A549 (cell line): ENCODE data around the gene BRI3.
A peak's percentile ranks its signal among the peaks of the same experiment; 100 is the strongest.

Source experiments
- BHLHE40 ChIP-seq: IDR thresholded peaks from 2 replicates; pipeline ENCODE4 v1.6.1; 2012; ENCODE audit warnings: low read depth, low read length, inconsistent platforms
- CEBPB ChIP-seq, 2 experiments: fragments of >200 bp in 1 of 2; sonication (Bioruptor Twin) in 1 of 2; formaldehyde crosslinking in 1 of 2; IDR thresholded peaks; 2 replicates each; pipeline ENCODE4 v1.6.1; 2012 to 2016
- EP300 ChIP-seq, 2 experiments: fragments of >200 bp; sonication (Bioruptor Twin); formaldehyde crosslinking; IDR thresholded peaks; 2 replicates in 1 of 2; 3 replicates in 1 of 2; pipeline ENCODE4 v1.6.1; 2016 to 2017
- FOSL2 ChIP-seq, 2 experiments: fragments of 450-650 bp in 1 of 2; fragments of >200 bp in 1 of 2; sonication (Bioruptor Twin) in 1 of 2; formaldehyde crosslinking; IDR thresholded peaks; 2 replicates each; pipeline versions ENCODE4 v1.5.0 to v1.6.1; 2016 to 2020; ENCODE audit warnings: mild to moderate bottlenecking in 1 of 2, moderate library complexity in 1 of 2
- HOXB5 ChIP-seq: fragments of 250-450 bp; sonication (Bioruptor Pico); IDR thresholded peaks from 2 replicates; pipeline ENCODE4 v1.5.0; 2020; ENCODE audit warnings: mild to moderate bottlenecking, moderate library complexity
- KDM5A ChIP-seq: fragments of 200-600 bp; sonication (generic); IDR thresholded peaks from 2 replicates; pipeline ENCODE4 v1.6.1; 2016; ENCODE audit warnings: antibody characterized with exemption, mild to moderate bottlenecking
- NR3C1 ChIP-seq: fragments of >200 bp; sonication (Bioruptor Twin); formaldehyde crosslinking; IDR thresholded peaks from 3 replicates; pipeline ENCODE4 v1.6.1; 2017
- POLR2A ChIP-seq: IDR thresholded peaks from 2 replicates; pipeline ENCODE4 v1.6.1; 2012; ENCODE audit warnings: mild to moderate bottlenecking, low read length
- RAD21 ChIP-seq, 2 experiments: fragments of >200 bp in 1 of 2; sonication (Bioruptor Twin) in 1 of 2; formaldehyde crosslinking in 1 of 2; IDR thresholded peaks in 1 of 2; conservative IDR thresholded peaks in 1 of 2; 2 replicates in 1 of 2; 3 replicates in 1 of 2; pipeline ENCODE4 v1.6.1; 2012 to 2018; ENCODE audit warnings: inconsistent platforms in 1 of 2
- RNF2 ChIP-seq: fragments of 200-600 bp; sonication (generic); IDR thresholded peaks from 2 replicates; pipeline ENCODE4 v1.6.1; 2016; ENCODE audit warnings: low read depth, mild to moderate bottlenecking, antibody characterized with exemption, moderate library complexity, borderline replicate concordance
- TP53 ChIP-seq: fragments of 250-450 bp; sonication (Bioruptor Pico); IDR thresholded peaks from 2 replicates; pipeline ENCODE4 v1.5.0; 2021; ENCODE audit warnings: mild to moderate bottlenecking, moderate library complexity
- TF ChIP-seq, protein P1 (sequence below): fragments of >200 bp; sonication (Bioruptor Twin); formaldehyde crosslinking; IDR thresholded peaks from 3 replicates; pipeline ENCODE4 v1.5.1; 2016
- TF ChIP-seq, protein P2 (sequence below): fragments of >200 bp; sonication (Bioruptor Twin); formaldehyde crosslinking; IDR thresholded peaks from 3 replicates; pipeline ENCODE4 v1.6.1; 2016
- TF ChIP-seq, protein P3 (sequence below): fragments of 200-600 bp; sonication (generic); IDR thresholded peaks from 2 replicates; pipeline ENCODE4 v1.6.1; 2016; ENCODE audit warnings: antibody characterized with exemption, mild to moderate bottlenecking, moderate library complexity

DNA sequence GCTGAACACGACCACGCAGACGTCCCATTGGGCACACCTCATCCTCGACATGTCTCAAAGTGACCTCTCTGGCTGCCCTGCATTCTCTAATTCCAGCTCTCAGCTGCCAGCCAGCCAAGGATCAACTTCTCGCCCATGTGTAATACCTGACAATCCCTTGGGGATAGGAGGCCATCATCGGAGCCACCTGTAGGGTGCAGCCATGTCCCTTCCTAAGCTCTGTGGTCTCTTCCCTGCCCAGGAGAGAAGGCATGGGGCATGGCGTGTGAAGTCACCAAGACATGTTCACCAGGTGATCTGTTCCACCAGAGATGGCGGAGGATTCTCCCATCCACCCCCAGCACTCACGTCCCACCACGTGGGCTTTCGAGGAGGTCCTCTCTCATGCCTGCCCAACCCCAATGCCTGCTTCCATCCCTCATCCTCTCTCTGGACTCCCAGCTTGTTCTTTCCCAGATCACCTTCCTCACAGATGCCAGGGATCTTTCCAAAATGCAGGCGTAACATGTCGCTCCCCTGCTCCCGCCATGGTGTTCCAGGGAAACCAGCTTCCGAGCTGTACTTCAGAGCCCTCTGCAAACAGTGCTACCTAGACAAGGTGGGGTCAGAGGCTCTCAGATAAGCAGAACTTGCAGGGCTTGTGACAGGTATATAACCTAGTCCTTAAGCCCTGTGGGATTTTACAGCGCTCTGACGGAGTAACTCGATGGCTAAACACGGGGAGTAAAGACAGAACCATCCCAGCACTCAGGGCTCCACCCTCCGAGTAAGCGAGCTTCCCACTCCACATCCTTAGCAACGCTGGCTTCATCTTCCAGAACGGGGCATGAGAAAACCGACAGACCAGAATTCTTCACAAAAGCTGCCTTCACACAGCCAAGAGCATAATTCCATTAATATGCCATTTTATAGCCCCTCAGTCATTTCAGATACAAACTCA is 41.1 kb downstream of the BRI3 start:
- TF ChIP-seq, protein P1, sequence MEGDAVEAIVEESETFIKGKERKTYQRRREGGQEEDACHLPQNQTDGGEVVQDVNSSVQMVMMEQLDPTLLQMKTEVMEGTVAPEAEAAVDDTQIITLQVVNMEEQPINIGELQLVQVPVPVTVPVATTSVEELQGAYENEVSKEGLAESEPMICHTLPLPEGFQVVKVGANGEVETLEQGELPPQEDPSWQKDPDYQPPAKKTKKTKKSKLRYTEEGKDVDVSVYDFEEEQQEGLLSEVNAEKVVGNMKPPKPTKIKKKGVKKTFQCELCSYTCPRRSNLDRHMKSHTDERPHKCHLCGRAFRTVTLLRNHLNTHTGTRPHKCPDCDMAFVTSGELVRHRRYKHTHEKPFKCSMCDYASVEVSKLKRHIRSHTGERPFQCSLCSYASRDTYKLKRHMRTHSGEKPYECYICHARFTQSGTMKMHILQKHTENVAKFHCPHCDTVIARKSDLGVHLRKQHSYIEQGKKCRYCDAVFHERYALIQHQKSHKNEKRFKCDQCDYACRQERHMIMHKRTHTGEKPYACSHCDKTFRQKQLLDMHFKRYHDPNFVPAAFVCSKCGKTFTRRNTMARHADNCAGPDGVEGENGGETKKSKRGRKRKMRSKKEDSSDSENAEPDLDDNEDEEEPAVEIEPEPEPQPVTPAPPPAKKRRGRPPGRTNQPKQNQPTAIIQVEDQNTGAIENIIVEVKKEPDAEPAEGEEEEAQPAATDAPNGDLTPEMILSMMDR, result no peak
- TF ChIP-seq FOSL2 (IDR thresholded peaks at IDR 0.05) (no peak), FOSL2 (CRISPR knock-in tag; IDR thresholded peaks at IDR 0.05) (no peak), CEBPB (IDR thresholded peaks at IDR 0.05) (no peak), HOXB5 (CRISPR knock-in tag) (no peak), BHLHE40 (no peak), NR3C1 (no peak), POLR2A (no peak), KDM5A (no peak), RNF2 (no peak), EP300 (IDR thresholded peaks at IDR 0.05) (no peak), RAD21 (conservative IDR thresholded peaks at IDR 0.05 in 1 of 2, IDR thresholded peaks at IDR 0.05 in 1 of 2) (peak in 1 of 2 experiments; percentile 35; a peak in 2 of 5 replicates), TP53 (CRISPR knock-in tag) (no peak)
- TF ChIP-seq, protein P2, sequence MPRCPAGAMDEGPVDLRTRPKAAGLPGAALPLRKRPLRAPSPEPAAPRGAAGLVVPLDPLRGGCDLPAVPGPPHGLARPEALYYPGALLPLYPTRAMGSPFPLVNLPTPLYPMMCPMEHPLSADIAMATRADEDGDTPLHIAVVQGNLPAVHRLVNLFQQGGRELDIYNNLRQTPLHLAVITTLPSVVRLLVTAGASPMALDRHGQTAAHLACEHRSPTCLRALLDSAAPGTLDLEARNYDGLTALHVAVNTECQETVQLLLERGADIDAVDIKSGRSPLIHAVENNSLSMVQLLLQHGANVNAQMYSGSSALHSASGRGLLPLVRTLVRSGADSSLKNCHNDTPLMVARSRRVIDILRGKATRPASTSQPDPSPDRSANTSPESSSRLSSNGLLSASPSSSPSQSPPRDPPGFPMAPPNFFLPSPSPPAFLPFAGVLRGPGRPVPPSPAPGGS, result no peak
- TF ChIP-seq, protein P3, sequence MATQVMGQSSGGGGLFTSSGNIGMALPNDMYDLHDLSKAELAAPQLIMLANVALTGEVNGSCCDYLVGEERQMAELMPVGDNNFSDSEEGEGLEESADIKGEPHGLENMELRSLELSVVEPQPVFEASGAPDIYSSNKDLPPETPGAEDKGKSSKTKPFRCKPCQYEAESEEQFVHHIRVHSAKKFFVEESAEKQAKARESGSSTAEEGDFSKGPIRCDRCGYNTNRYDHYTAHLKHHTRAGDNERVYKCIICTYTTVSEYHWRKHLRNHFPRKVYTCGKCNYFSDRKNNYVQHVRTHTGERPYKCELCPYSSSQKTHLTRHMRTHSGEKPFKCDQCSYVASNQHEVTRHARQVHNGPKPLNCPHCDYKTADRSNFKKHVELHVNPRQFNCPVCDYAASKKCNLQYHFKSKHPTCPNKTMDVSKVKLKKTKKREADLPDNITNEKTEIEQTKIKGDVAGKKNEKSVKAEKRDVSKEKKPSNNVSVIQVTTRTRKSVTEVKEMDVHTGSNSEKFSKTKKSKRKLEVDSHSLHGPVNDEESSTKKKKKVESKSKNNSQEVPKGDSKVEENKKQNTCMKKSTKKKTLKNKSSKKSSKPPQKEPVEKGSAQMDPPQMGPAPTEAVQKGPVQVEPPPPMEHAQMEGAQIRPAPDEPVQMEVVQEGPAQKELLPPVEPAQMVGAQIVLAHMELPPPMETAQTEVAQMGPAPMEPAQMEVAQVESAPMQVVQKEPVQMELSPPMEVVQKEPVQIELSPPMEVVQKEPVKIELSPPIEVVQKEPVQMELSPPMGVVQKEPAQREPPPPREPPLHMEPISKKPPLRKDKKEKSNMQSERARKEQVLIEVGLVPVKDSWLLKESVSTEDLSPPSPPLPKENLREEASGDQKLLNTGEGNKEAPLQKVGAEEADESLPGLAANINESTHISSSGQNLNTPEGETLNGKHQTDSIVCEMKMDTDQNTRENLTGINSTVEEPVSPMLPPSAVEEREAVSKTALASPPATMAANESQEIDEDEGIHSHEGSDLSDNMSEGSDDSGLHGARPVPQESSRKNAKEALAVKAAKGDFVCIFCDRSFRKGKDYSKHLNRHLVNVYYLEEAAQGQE, result no peak
